GM10847 (cell line): ENCODE data around the gene CARD10.

Source experiments
- POLR2A ChIP-seq: IDR thresholded peaks from 2 replicates; pipeline ENCODE4 v1.6.1; 2011; ENCODE audit not compliant: insufficient read length; ENCODE audit errors: extremely low read depth

Gene CARD10, protein sequence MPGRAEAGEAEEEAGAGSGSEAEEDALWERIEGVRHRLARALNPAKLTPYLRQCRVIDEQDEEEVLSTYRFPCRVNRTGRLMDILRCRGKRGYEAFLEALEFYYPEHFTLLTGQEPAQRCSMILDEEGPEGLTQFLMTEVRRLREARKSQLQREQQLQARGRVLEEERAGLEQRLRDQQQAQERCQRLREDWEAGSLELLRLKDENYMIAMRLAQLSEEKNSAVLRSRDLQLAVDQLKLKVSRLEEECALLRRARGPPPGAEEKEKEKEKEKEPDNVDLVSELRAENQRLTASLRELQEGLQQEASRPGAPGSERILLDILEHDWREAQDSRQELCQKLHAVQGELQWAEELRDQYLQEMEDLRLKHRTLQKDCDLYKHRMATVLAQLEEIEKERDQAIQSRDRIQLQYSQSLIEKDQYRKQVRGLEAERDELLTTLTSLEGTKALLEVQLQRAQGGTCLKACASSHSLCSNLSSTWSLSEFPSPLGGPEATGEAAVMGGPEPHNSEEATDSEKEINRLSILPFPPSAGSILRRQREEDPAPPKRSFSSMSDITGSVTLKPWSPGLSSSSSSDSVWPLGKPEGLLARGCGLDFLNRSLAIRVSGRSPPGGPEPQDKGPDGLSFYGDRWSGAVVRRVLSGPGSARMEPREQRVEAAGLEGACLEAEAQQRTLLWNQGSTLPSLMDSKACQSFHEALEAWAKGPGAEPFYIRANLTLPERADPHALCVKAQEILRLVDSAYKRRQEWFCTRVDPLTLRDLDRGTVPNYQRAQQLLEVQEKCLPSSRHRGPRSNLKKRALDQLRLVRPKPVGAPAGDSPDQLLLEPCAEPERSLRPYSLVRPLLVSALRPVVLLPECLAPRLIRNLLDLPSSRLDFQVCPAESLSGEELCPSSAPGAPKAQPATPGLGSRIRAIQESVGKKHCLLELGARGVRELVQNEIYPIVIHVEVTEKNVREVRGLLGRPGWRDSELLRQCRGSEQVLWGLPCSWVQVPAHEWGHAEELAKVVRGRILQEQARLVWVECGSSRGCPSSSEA

DNA sequence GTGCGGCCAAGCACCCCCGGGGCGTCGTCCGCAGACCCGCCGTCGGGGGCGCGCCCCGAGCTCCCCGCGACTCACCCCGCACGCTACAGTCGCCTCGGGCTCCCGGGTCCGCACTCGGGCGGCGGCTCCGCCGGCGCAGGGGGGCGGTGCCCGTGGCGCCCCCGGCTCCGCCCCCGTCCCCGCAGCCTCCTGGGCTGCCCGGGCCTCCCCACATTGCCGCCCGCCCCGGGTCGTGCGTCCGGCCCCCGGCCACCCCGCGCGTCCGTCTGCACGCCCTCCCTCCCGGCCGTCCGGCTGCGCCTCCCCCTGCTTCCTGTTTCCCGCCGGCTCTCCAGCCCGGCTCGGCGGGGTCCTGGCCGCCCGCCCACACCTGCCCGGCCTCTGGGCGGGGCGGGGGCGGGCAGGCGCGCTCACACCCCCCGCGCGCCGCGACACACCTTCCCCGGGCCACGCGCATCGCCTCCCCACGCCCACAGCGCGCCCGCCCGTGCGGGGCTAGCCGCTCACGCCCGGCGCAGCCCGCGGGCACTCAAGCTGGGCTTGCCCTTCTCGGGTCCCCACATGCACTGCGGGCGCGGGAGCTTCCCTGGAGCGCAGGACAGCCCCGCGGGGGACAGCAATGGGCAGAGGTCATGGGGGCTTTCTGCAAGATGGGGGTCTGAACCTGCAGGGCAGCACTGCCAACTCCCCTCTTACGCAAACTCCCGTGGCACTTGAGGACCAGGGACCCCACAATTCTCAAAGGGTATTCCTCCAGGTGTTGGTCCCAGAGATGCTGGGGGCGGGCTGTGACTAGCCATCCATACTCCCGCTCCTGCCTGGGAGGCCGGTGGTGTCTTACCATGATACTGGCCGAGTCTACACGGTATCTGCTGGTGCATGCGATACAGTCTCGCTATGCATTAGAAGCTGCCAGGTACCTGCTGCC lies at the start of gene CARD10:
CARD10 (minus strand) TSS at position 148 of the 928 bp plus-strand sequence. CDS start 215 bp downstream, outside the sequence.
- no peak for TF ChIP-seq POLR2A

DNA sequence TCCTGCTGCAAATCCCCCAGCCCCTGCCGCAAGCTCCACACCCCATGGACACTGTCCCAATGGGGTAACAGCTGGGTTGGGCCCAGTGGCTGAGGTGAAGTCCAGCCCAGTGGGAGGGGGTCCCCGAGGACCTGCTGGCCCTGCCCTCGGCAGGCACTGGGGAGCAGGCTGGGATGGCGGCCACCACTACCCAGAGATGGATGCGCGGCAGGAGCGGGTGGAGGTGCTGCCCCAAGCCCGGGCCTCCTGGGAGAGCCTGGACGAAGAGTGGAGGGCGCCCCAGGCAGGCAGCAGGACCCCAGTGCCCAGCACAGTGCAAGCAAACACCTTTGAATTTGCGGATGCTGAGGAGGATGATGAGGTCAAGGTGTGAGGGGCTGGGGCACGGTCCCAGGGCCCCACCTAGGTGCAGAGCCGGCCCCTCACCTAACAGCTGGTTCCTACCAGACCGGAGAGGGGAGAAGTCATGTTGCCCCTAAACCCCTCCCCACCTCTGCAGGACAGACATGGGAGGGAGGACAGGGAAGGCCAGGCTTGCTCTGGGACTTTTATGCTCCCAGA lies 49.3 kb upstream of the CARD10 start:
- TF ChIP-seq POLR2A: no peak

DNA sequence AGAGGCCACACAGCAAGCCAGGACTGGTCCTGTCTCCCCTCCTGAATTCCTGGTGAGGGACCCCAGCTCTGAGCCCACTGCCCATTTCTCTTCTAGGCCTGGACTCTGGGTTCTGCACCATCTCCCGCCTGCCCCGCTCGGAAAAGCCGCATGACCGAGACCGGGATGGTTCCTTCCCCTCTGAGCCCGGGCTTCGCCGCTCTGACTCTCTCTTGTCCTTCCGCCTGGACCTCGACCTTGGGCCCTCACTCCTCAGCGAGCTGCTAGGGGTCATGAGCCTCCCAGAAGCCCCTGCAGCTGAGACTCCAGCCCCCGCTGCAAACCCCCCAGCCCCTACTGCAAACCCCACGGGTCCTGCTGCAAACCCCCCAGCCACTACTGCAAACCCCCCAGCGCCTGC lies 48.8 kb upstream of the CARD10 start:
- no peak for TF ChIP-seq POLR2A

DNA sequence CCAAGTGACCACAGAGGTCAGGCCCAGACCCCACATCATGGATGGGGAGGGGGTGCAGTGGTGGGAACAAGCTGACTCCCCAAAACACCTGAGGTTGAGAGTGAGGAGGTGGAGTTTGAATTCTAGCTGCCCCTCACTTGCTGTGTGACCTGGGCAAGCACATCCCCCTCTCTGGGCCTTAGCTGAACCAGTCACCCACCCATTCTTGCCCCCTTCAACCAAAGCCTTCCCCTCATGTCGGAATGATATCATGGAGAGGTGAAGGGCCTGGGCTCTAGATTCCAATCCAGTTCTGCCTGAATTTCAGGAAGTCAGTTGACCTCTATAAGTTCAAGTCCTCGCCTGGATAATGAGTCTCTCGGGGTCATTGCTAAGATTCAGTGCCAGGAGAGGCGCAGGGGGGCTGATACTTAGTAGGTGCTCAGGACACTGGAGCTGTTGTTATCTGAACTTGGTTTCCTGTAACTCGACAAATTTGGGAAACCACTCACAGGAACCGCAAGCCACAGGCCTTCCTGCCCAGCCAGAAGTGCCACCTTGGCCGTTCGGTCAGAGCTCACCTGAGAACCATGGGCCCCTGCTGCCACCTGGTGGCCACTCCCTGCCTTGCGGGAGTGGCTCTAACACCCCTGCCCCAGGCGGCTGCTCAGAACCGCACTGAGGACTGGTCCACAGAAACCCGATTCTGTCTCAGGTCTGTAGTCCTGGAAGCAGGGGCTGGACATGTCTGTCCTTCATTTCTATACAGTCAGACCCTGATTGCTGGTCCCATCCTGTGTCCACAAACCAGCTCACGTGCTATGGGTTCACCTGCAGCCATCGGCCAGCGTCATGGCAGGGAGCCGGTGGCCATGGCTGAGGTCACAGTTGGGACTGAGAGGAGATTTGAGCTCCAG lies 47.9 kb upstream of the CARD10 start:
- TF ChIP-seq POLR2A: no peak

DNA sequence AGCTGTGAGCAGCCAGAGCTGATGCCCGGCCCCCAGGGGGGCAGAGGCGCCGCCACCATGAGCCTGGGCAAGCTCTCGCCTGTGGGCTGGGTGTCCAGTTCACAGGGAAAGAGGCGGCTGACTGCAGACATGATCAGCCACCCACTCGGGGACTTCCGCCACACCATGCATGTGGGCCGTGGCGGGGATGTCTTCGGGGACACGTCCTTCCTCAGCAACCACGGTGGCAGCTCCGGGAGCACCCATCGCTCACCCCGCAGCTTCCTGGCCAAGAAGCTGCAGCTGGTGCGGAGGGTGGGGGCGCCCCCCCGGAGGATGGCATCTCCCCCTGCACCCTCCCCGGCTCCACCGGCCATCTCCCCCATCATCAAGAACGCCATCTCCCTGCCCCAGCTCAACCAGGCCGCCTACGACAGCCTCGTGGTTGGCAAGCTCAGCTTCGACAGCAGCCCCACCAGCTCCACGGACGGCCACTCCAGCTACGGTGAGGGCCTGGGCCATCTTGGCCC lies 47.2 kb upstream of the CARD10 start:
- no peak for TF ChIP-seq POLR2A

DNA sequence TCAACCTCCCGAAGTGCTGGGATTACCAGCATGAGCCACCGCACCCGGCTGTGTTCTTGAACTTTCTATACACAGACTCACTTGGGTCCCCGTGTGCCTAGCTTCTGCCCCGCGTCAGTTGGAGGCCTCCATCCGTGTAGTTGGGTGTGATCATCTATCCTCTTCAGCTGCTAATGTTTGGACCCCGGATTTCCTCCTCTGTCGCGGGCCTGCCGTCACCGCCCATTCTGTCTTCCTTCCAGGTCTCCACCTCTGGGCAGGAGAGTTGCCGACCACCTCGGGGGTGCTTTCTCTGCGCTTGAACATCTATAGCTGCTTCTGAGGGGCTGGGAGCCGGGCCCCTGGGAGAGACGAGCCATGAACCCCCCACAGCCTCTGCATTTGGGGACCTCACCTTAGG lies 46.6 kb upstream of the CARD10 start:
- TF ChIP-seq POLR2A: no peak

DNA sequence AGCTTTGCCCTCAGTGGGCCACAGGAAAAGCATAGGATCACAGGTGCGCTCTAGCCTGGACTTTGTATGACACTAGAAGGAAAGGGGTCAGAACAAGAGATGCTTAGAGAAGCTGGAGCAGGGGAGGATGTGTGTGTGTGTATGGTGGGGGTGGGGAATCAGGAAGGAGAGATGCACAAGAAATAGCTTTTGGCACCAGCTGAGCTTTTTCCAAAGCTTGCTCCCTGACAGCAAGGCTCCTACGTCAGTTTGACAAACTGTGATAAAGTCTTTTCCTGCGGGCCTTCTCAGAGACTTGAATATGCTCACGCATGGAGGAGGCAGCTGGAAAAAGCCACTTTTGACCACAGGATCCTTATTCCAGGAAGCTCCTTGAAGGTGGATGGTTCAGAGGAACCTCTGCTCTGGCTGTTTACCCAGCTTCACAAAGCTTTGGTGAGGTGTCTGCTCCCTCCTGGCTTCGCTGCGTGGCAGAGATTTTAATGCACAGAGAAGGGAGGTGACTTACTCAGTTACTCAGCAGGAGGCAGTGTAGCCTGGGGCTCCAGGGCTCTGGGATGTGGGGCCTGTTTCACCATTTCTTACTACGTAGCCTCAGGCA lies 45.0 kb upstream of the CARD10 start:
- TF ChIP-seq POLR2A: no peak

DNA sequence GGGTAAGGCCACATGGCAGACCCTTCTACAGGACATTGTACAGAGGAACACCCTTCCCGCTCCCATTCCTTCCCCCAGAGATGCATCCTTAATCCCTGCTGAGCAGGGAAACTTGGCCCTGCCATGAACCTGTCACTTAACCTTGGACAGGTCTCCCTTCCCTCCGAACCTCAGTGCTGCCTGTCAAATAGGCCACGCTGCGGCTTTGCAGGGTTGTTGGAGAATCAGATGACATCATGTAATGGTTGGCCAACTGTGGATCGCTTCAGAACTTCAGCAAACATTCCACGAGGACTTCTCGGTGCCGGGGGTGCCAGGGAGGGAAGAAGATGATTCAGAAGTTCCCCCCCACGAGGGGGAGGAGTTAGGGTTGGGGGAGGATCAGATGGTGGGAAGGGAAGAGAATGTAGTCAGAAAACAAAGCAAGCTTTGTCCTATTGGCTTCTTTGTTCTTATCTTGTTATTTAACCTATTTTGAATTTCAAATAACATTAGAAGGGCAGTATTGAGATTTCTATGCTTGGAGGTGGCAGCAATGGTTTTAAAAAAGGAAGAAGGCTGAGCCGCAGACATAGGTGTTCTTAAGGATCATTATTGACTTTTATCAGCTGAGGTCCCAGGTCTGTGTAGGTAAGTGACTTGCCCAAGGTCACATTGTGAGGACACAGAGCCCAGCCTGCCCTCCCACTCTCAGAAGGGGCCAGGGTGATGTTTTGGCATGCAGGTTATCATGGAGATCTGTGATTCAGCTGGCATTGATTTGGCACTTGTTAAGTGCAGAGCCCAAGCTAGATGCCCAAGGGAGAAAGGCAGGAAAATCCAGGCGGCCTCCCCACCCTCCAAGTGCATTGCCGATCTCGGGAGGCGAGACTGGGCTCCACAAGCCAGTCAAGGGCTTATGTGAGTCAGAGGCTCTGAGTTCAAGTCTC lies 44.2 kb upstream of the CARD10 start:
- no peak for TF ChIP-seq POLR2A

DNA sequence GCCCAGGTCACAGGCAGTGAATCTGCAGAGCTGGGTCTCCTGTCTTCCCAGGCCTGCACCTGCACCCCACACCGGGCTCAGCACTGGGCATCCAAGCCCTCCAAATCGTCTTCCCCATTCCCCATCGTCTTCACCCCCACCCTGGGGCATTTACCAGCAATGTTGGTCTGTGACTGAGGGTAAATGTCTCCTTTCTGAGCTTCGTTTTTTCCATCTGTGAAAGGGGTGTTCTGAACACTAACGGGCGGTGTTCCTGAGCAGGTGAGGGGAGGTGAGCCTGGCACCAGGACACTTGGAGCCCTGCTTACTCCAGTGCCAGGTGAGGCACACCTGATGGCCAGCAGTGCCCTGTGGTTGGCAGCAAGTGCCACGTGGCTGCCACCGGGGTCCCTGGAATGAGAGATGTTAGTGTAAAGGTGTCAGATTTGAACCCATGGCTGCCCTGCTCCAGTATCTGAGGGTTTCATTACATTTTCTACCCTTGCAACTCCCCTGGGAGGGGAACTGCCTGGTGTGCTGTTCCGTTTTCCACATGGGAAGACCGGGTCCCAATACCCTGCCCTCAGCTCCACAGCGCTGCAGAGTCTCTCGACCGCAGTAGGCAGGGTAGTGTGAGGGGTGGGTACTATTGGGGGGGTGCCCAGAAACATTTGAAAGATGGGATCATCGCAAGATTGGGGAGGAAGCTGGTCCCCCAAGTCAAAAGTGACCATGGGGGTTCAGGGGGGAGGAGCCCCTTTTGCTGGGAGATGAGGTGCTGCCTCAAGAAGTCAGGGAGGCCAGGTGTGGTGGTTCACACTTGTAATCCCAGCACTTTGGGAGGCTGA lies 43.0 kb upstream of the CARD10 start:
- TF ChIP-seq POLR2A: no peak

DNA sequence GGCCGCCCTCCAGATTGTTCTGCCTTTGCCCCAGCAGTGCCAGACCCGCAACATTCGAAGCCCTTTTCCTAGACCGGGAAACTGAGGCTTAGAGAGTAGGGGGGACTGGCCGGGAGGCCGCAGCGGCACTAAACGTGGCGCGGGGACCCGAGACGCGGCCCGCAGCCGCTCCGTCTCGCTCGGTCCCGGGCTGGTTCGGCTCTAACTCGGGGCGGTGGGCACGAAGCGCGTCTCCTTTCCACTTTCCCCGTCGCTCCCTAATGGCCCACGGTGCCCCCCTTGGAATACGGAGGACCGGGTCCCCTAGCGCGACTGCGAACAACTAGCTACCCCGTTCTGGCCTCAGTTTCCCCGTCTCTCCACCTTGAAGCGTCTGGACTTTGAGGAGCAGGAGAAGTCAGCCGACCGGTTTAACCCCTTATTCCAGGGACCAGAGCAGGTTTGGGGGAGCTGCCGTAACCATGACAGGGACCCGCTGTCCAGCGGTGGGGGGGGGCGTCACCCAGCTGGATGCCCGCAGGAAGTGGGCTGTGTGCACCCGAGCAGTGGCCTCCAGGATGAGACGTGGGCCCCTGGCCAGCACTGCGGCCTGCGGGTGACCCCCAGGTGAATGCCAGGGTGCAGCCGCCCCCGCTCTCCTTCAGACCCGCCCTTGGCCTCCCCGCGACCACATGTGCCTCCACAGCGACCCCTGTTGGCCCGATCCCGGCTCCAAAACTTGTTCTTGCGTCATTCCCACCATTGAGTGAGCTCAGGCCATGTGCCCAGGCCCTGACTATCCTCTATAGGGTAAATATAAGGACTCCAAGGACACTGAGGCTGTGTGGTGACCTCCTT lies 42.2 kb upstream of the CARD10 start:
- no peak for TF ChIP-seq POLR2A
